Measurements from ENCODE around the gene ZNF638. TPM values are rescaled to one million over a fixed set of nuclear protein-coding genes. Genes with fewer than 3 reads are reported as not detected.
"Not testable (repeated sequence)": the region's sequence is repeated elsewhere in the genome, so short reads cannot be mapped to it uniquely, and the experiment has no call there.

Gene ZNF638
- total RNA-seq, 1 experiment from 2014 or later: 80.8 TPM

DNA sequence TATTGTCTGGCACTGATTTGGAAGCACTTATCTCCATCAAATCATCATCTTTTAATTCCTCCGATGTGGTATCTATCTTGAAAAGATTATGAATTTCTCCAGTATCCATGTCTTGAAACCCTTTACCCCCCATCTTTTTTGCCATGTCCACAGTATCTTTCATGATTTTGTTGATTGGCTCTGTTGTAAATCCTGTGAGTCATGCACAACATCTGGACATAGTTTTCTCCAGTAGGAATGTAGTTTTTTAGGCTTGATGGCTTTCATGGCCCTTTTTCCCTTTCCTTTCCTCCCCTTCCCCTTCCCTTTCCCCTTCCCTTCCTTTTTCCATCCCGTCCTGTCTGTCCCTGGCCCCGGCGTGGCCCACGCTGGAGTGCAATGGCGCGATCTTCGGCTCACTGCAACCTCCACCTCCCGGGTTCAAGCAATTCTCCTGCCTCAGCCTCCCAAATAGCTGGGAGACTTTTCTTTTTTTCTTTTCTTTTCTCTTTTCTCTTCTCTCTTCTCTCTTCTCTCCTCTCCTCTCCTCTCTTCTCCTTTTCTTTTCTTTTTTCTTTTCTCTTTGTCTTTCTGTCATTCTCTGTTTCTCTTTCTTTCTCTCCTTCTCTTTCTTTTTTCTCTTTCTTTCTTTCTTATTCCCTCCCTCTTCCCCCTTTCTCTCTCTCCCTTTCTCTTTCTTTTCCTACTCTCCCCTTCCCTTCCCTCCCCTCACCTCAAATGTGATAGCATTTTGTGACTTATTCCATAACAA is 18.4 kb upstream of the ZNF638 start:
- intact Hi-C loops (cut with micrococcal nuclease; ENCODE audit: unreplicated experiment): no loop called here
- Histone ChIP-seq H3K36me3 (ENCODE audit: control insufficient read depth, insufficient read depth, low read length) (no peaks in the 10 kb centered on the region), H3K27me3 (ENCODE audit: control insufficient read depth, insufficient read depth, low read length) (no peaks in the 10 kb centered on the region), H3K4me3 (ENCODE audit: low read depth in 2 of 2, low read length in 2 of 2) (no peak overlapping the region), H3K27ac (ENCODE audit: low read length) (no peak overlapping the region), H3K9me3 (ENCODE audit: control insufficient read depth, insufficient read depth, low read depth, low read length) (peaks cover 3% of the 10 kb centered on the region; the same call in 1 of the 2 replicates), H3K4me1 (ENCODE audit: control insufficient read depth, insufficient read depth, low read length) (no peaks in the 10 kb centered on the region)
- in situ Hi-C loops (cut with HindIII; ENCODE audit: low pct_unique_long_range_greater_than_20kb, low sequenced_read_pairs): no loop called here
- CTCF ChIA-PET: no interaction called here
- no peak for ATAC-seq
- TF ChIP-seq TCF7L2 (IDR thresholded peaks at IDR 0.05; ENCODE audit: low read depth, low read length) (no peak), REST (IDR thresholded peaks at IDR 0.05; ENCODE audit: insufficient read depth in 1 of 2, low read depth in 2 of 2, low read length in 1 of 2) (no peak), POLR2AphosphoS5 (IDR thresholded peaks at IDR 0.05; ENCODE audit: low read depth, low read length) (no peak), CTCF (IDR thresholded peaks at IDR 0.05) (no peak)
- no peak for DNase-seq (ENCODE audit: low read depth, low spot score)
- POLR2A ChIA-PET: interaction anchor here (0.7 kb wide), 2 partner anchors 126 to 1301 kb away, joined by 3 to 4 read pairs; no protein-coding TSS in a partner anchor
- no TSS peak for BruUV-seq (replicated peaks)

DNA sequence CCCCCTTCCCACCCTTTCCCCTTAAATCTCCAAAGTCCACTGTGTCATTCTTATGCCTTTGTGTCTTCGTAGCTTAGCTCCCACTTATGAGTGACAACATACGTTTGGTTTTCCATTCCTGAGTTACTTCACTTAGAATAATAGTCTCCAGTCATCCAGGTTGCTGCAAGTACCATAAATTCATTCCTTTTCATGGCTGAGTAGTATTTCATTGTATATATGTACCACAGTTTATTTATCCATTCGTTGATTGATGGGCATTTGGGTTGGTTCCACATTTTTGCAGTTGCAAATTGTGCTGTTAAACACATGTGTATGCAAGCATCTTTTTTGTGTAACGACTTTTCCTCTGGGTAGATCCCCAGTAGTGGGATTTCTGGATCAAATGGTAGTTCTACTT is 14.5 kb upstream of the ZNF638 start:
- intact Hi-C loops (cut with micrococcal nuclease; ENCODE audit: unreplicated experiment) (no loop called here), in situ Hi-C loops (cut with HindIII; ENCODE audit: low pct_unique_long_range_greater_than_20kb, low sequenced_read_pairs) (no loop called here)
- Histone ChIP-seq H3K4me1 (ENCODE audit: control insufficient read depth, insufficient read depth, low read length) (no peaks in the 10 kb centered on the region), H3K36me3 (ENCODE audit: control insufficient read depth, insufficient read depth, low read length) (no peaks in the 10 kb centered on the region), H3K4me3 (ENCODE audit: low read depth in 2 of 2, low read length in 2 of 2) (no peak overlapping the region), H3K27ac (ENCODE audit: low read length) (no peak overlapping the region), H3K9me3 (ENCODE audit: control insufficient read depth, insufficient read depth, low read depth, low read length) (peaks cover 3% of the 10 kb centered on the region; the same call in 1 of the 2 replicates), H3K27me3 (ENCODE audit: control insufficient read depth, insufficient read depth, low read length) (no peaks in the 10 kb centered on the region)
- BruUV-seq (replicated peaks): no TSS peak
- DNase-seq (ENCODE audit: low read depth, low spot score): no peak
- ChIA-PET CTCF (no interaction called here), POLR2A (no interaction called here)
- no peak for ATAC-seq
- no peak for TF ChIP-seq POLR2AphosphoS5 (IDR thresholded peaks at IDR 0.05; ENCODE audit: low read depth, low read length)
- TF ChIP-seq SIN3A (IDR thresholded peaks at IDR 0.05; ENCODE audit: borderline replicate concordance, insufficient read depth, low read depth, low read length): no peak
- TF ChIP-seq TCF7L2 (IDR thresholded peaks at IDR 0.05; ENCODE audit: low read depth, low read length): no peak
- no peak for TF ChIP-seq REST (IDR thresholded peaks at IDR 0.05; ENCODE audit: insufficient read depth in 1 of 2, low read depth in 2 of 2, low read length in 1 of 2)
- TF ChIP-seq CTCF (IDR thresholded peaks at IDR 0.05): no peak

- CTCF ChIA-PET; H3K36me3 ChIP-seq (ENCODE audit: control insufficient read depth, insufficient read depth, low read length); H3K4me3 ChIP-seq (ENCODE audit: low read depth in 2 of 2, low read length in 2 of 2); ATAC-seq; H3K27ac ChIP-seq (ENCODE audit: low read length); POLR2A ChIA-PET; intact Hi-C loops (cut with micrococcal nuclease; ENCODE audit: unreplicated experiment); DNase-seq (ENCODE audit: low read depth, low spot score); H3K9me3 ChIP-seq (ENCODE audit: control insufficient read depth, insufficient read depth, low read depth, low read length); in situ Hi-C loops (cut with HindIII; ENCODE audit: low pct_unique_long_range_greater_than_20kb, low sequenced_read_pairs); H3K27me3 ChIP-seq (ENCODE audit: control insufficient read depth, insufficient read depth, low read length); H3K4me1 ChIP-seq (ENCODE audit: control insufficient read depth, insufficient read depth, low read length); BruUV-seq (replicated peaks): not testable (repeated sequence)
These were observed 13.7 kb upstream of the ZNF638 start for GRCh38 chr2:71317900-71318299.

Measured in Panc1 (cell line).